ENCODE data around the gene BPI. TPM values are rescaled to one million over a fixed set of nuclear protein-coding genes. Genes with fewer than 3 reads are reported as not detected.
"Not testable (repeated sequence)": the region's sequence is repeated elsewhere in the genome, so short reads cannot be mapped to it uniquely, and the experiment has no call there.

Gene BPI
- total RNA-seq, 1 donor from 2014 or later, result 0.11 TPM

GRCh38 chr20:38377838-38378237, 73.9 kb downstream of the BPI start:
- intact Hi-C loops (cut with DNase I); ATAC-seq (ENCODE audit: poor library complexity); DNase-seq: not testable (repeated sequence)

DNA sequence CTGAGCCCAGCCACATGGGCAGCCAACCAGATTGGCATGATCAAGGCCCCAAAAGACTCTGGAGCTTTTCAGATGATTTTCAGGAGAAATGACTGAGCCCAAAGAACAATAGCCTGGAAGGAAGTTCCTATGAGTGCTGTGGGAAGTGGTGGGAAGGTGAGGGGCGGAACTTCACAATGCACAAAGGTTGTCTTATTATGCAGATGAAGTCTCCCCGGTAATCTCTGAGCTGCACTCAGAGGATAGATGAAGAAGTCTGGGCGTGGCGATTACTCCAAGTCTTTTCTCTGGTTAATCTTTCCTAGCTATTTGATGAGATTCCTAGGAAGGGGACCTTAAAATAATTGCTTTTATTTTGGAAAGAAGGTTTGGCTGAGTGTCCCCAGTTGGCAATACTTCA, 79.2 kb downstream of the BPI start:
- ATAC-seq (ENCODE audit: poor library complexity) (no peak), DNase-seq (no peak)
- intact Hi-C loops (cut with DNase I), result no loop called here

DNA sequence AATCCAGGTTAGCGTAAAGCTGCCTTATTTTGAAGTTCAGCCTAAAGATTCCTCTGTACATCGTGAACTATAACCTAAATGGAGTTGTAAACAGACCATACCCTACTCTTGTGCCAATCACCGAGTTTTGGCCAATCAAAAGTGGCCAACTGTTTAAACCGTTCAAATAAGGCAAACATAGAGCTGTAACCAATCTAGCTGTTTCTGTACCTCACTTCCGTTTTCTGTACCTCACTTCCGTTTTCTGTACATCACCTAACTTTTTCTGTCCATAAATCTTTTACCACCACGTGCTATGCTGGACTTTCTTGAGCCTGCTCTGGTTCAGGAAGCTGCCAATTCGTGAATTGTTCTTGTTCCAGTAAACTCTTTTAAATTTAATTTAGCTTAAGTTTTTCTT, 82.0 kb downstream of the BPI start:
- no peak for ATAC-seq (ENCODE audit: poor library complexity)
- intact Hi-C loops (cut with DNase I), result no loop called here
- no peak for DNase-seq

DNA sequence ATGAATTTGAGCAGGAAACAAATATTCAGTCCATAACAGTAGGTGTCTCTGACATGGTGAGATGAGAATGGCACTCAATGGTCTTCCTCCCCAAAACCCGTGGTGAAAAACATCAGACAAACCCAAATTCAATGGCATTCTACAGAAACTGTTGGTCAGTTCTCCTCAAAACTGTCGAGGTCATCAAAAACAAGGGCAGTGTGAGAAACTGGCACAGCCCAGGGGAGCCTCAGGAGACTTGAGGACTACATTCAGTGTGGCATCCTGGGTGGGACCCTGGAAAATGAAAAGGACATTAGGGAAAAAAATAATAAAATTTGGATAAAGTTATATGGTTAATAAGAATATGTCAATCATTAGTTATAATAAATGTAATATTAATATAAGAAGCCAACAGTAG, 82.9 kb downstream of the BPI start:
- ATAC-seq (ENCODE audit: poor library complexity), result no peak
- intact Hi-C loops (cut with DNase I), result no loop called here
- no peak for DNase-seq

Other genes with a start within 250 kb of the BPI start
- gene TGM2, start 138.9 kb upstream of the BPI start, total RNA-seq, result 469 TPM
- gene KIAA1755, start 43.4 kb upstream of the BPI start, total RNA-seq, result 5.4 TPM
- not detected for gene LBP, start 42.3 kb downstream of the BPI start, total RNA-seq
- gene SNHG17, start 131.2 kb downstream of the BPI start, total RNA-seq, result 4.8 TPM
- gene RALGAPB, start 168.7 kb downstream of the BPI start, total RNA-seq, result 21.5 TPM

All from Right ventricle myocardium superior (tissue), 1 donor.